AG10803 (cell line): Measurements from ENCODE around the gene UBALD2.
A peak's percentile ranks its signal among the peaks of the same experiment; 100 is the strongest.
"Not testable (repeated sequence)": the region's sequence is repeated elsewhere in the genome, so short reads cannot be mapped to it uniquely, and the experiment has no call there.

ENCODE experiments used
- DNase-seq: peaks from one replicate; pipeline ENCODE4 v3.0.0; 2010; ENCODE audit warnings: low read depth
- H3K4me3 ChIP-seq: 2 replicates; pipeline ENCODE4 v1.5.1; 2011; ENCODE audit warnings: mild to moderate bottlenecking, low read length, control low read depth
- TF ChIP-seq, protein P1 (sequence below): conservative IDR thresholded peaks from 2 replicates; pipeline ENCODE4 v1.5.1; 2011; ENCODE audit warnings: mild to moderate bottlenecking, low read length, control low read depth, inconsistent platforms

UBALD2 gene

DNA sequence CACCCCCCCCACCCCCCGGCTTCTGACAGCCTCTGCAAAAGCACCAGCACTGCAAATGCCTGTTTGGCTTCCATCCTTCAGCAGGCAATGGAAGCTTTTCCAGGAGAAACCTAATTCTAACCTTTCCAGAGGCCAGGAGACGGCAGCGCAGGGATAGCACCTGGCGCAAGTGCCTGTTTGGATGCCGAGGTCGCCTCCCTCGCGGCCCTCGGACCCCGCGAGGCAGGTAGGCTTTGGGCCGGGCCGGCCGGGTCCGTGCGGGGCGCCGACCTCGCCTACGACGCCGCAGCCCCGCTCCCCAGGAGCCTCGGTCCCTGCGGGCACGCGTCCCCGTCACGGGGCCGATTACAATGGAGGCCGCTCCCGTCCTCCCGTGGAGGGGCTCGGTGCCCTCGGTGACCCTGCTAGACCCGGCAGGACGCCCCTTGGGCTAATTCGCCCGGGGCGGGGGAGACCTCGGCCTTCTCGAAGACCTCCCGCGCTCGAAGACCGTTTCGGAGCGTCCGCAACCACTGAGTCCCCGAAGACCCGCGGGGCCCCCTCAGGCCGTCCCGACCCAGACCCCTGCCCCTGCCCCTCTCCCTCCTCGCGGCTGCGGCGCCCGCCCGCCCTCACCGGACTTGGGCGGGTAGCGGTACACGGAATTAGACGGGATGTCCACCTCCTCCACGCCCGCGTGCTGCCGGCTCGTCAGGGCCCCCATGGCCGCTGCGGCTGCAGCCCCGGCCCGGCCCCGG is 25.4 kb upstream of the UBALD2 start:
- no peak overlapping the region for H3K4me3 ChIP-seq
- no peak for DNase-seq
- TF ChIP-seq, protein P1, sequence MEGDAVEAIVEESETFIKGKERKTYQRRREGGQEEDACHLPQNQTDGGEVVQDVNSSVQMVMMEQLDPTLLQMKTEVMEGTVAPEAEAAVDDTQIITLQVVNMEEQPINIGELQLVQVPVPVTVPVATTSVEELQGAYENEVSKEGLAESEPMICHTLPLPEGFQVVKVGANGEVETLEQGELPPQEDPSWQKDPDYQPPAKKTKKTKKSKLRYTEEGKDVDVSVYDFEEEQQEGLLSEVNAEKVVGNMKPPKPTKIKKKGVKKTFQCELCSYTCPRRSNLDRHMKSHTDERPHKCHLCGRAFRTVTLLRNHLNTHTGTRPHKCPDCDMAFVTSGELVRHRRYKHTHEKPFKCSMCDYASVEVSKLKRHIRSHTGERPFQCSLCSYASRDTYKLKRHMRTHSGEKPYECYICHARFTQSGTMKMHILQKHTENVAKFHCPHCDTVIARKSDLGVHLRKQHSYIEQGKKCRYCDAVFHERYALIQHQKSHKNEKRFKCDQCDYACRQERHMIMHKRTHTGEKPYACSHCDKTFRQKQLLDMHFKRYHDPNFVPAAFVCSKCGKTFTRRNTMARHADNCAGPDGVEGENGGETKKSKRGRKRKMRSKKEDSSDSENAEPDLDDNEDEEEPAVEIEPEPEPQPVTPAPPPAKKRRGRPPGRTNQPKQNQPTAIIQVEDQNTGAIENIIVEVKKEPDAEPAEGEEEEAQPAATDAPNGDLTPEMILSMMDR = no peak

DNA sequence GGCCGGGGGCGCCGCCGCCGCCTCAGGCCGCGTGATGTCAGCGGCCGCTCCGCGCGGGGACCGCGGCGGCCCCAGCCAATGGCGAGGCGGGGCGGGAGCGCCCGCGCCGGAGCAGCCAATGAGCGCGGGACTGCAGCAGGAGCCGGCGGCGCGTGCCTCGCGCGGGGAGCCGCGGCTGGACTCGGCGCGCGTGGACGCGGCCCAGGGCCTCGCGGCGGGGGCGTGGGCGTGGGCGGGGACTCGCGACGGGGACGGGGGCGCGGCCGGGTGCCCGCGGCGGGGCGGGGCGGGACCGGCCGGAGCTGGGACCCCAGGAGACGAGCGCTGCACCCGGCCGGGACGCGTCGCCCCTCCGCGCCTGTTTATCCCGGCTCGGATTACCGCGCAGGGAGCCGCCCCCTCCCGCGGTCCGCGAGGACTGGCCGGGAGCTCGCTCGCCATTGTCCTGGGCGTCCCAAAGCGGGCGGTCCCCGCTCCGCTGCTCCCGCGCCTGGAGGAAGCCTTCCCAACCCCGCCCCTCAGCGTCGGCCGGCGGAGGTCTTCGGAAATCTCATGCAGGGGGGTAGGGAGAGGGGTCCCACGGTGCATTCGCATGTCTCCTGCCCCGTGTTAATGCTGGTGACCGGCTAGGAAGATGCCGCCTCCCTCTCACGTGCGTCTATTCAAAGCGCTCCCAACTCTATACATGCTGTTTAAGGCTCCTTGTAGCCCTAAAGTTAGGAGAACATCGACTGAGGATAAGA is 24.5 kb upstream of the UBALD2 start, which contains the start of gene RNF157:
RNF157 (minus strand) TSS at position 33 of the 743 bp plus-strand sequence. CDS start 253 bp downstream, outside the sequence.
- peak within 1 kb of the TSS; percentile 64 for H3K4me3 ChIP-seq
- no peak for DNase-seq
- TF ChIP-seq, protein P1 = no peak

DNA sequence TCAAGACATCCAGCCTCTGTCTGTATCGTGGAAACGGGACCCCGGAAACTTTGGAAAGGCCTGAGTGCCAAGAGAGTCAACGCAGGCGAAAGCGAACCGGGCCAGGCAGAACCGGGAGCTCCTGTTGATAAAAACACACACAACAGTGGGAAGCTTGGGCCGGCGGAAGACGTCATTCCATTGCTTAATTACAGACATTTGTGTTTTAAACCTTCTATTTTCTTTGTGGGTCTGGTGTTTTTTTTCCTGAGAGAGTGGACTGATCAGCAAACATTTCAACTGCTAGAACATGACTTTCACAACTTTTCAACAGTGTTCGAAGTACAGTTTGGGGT is 24.0 kb upstream of the UBALD2 start:
- no peak for DNase-seq
- TF ChIP-seq, protein P1 = no peak
- peak overlapping the region; percentile 64 for H3K4me3 ChIP-seq

DNA sequence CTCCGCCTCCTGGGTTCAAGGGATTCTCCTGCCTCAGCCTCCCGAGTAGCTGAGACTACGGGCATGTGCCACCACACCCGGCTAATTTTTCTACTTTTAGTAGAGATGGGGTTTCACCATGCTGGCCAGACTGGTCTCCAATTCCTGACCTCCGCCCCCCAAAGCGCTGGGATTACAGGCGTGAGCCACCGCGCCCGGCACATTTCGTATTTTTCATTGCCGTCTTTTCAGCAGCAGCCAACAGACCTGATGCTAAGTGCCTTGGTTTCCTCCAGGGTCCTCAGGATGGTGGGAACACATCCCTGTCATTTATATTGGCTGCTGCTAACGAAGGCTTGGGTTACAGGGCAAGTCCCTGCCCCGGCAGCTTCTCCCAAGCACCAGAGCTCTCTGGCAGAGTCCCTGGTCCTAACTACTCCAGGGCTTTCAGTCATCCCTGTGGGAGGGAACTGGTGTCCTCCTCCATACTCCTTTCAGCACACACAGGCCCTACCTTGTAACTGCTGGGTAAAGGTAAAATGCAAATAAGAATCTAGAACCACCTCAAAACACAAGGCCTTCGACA is 23.4 kb upstream of the UBALD2 start:
- TF ChIP-seq, protein P1 = no peak
- no peak overlapping the region for H3K4me3 ChIP-seq
- DNase-seq = no peak

DNA sequence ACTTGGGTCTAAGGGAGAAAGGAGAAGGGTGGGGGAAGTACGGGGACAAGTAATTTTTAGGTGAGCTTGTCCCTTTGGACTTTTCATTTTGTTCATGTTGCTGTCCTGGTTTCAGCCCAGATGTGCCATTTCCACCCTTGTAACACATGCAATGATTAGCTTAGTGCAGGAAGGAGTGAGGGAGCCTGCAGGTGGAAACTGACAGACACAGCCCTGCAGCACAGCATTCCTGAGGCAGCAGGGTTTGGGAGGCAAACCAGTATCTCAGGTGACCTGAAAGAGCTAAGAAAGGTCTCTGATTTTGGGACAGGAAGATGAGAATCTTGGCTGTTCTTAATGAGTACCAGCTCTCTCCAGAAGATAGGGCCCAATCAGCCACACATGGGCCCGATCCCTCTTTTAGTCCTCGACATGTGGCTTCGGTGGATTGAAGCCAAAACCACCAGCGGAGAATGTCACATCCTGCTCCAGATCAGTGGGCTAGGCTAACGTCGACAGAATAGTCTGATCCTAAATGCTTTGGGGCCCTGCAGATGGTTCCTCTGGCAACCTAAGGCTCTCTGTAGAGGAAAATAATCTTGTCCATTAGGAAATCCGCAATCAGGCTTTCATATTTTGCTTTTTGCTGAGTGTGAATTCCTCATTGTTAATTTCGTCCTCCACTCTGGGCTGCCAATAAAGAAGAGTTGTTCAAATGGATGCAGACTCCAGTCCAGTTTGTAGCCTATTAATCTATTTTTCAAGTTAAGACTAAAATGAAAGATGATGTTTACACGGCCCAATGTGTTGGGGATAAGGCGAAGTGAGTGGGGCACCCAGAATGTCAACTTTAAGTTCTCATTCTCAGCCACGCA is 21.1 kb upstream of the UBALD2 start:
- H3K4me3 ChIP-seq = no peak overlapping the region
- DNase-seq = peak; percentile 73
- TF ChIP-seq, protein P1 = no peak

DNA sequence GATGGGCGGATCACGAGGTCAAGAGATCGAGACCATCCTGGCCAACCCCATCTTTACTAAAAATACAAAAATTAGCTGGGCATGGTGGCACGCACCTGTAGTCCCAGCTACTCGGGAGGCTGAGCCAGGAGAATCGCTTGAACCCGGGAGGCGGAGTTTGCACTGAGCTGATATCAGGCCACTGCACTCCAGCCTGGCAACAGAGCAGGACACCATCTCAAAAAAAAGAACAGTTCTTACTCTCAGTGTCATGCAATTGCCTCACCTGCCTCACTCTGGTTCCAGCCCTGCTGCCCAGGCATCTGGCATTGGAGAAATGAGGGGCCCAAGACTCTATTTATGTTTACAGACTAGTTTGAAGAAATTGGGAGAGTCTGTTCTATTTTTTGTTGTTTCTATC is 20.4 kb upstream of the UBALD2 start:
- H3K4me3 ChIP-seq = not testable (repeated sequence)

More for the DNA sequence above, 20.4 kb upstream of the UBALD2 start:
- not testable (repeated sequence) for DNase-seq
